Neural progenitor cell (in vitro differentiated cells): ENCODE data around the gene OR8B4.

Experiments used
- EZH2 ChIP-seq: fragments of 200-600 bp; sonication (generic); IDR thresholded peaks from 2 replicates; pipeline ENCODE4 v1.6.1; 2017; ENCODE audit warnings: antibody characterized with exemption, mild to moderate bottlenecking, moderate library complexity
- TF ChIP-seq, protein P1 (sequence below): fragments of 200-600 bp; sonication (generic); IDR thresholded peaks from 2 replicates; pipeline ENCODE4 v1.5.1; 2017; ENCODE audit warnings: antibody characterized with exemption, mild to moderate bottlenecking

DNA sequence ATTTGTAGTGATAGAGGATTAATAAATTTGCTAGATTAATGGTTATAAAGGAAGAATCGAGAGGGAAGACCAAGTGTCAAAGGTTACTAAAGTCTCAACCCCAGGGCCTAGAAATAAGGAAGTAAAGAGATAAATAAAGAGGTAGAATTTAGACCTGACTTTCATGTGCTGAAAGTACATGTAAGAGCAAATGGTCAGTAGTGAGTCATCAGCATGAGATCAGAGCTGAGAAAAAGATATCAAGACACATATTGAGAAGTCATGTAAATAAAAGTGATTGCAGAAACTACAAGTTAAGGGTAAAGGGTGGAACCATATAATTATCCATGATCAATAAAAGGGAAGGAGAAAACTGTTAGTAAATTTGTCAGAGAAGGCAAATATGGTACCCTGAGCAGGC is 22.2 kb upstream of the OR8B4 start:
- TF ChIP-seq, protein P1, sequence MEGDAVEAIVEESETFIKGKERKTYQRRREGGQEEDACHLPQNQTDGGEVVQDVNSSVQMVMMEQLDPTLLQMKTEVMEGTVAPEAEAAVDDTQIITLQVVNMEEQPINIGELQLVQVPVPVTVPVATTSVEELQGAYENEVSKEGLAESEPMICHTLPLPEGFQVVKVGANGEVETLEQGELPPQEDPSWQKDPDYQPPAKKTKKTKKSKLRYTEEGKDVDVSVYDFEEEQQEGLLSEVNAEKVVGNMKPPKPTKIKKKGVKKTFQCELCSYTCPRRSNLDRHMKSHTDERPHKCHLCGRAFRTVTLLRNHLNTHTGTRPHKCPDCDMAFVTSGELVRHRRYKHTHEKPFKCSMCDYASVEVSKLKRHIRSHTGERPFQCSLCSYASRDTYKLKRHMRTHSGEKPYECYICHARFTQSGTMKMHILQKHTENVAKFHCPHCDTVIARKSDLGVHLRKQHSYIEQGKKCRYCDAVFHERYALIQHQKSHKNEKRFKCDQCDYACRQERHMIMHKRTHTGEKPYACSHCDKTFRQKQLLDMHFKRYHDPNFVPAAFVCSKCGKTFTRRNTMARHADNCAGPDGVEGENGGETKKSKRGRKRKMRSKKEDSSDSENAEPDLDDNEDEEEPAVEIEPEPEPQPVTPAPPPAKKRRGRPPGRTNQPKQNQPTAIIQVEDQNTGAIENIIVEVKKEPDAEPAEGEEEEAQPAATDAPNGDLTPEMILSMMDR = no peak
- TF ChIP-seq EZH2 = no peak
